Anterior cingulate cortex (tissue), 58 donors: ENCODE measurements around the gene RAB3GAP2.
"Not testable (repeated sequence)": the region's sequence is repeated elsewhere in the genome, so short reads cannot be mapped to it uniquely, and the experiment has no call there.

Source experiments
- DNase-seq, 58 donors: peaks; one replicate each; lab custom pipeline; 2025; lab: John Stamatoyannopoulos, UW

The RAB3GAP2 gene

DNA sequence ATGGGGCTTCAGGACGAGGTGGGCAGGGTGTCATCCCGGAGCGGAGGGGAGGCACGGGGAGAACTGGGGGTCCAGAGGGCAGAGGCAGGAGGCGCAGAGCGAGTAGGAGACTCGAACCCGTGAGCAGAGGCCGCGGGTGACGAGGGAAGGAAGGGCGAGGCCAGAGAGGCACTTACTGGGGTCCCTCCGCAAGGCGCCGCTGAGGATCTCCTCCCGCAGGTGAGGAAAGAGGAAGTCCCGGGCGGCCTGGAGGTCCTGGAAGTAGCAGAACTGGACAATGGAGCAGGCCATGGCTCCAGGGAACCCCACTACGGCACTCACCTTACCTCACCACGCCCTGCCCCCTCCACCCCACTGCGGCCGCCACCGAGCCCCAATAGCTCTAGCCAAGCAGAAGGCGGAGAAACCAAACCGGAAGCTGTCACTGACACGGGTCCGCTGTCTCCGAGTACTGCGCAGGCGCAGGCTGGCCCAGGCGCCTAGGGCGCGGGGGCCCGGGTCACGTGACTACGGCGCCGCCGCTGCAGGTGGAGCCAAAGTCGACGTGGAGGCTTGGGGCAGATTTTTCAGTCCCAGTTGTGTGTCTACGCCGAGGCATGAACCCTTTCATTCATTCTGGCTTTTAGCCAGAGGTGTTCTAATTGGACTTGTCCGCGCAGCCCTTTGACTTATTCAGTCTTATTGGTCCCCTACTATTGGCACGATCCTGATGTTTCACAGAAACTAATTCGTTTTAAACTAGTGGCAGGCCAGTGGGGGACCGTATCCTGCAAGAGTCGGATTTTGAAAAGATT lies at the start of gene RAB3GAP2:
TSS of gene RAB3GAP2 (minus strand) at position 407 of the 794 bp plus-strand sequence. CDS start at position 291, 116 bp downstream.
- peak; percentile 46 to 97 (median 90) for DNase-seq

DNA sequence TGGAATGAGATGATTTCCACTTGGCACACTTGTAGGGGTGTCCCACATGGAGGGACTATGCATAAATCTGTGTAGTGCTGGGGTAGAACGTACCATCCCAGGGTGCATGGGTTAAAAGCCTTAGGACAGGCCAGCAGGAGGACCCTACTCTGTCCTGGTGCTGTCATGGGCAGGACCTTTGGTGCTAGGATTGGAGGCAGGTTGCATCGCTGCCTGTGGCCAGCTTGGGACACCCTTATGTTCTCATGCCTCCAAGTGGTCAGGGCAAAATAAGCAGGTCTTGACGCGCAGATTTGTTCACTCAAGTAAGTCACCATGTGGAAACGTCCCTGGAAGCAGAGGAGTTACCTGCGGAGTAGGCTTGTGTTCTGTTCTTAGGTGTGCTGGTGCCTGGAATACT lies 49.5 kb upstream of the RAB3GAP2 start:
- DNase-seq = no peak

DNA sequence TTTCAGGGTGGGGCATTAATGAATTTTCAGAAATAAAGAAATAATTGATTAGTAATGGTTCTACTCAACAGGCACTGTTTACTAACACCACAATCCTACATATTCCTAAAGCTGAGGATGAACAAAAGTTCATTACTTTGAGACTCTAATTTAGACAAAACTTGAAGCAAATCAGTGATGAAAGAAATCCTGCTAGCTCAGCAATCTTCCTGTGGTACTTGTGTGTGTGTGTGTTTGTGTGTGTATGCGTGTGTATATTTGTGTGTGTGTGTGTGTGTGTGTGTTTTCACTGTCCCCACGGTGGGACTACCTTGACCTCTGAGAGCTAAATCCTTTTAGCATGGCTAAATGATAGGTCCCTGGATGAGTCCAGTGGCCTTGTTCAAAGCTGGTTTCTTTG lies 48.5 kb upstream of the RAB3GAP2 start:
- no peak for DNase-seq

- no peak for DNase-seq
Measured at GRCh38 chr1:220318673-220319072, 46.4 kb upstream of the RAB3GAP2 start.

DNA sequence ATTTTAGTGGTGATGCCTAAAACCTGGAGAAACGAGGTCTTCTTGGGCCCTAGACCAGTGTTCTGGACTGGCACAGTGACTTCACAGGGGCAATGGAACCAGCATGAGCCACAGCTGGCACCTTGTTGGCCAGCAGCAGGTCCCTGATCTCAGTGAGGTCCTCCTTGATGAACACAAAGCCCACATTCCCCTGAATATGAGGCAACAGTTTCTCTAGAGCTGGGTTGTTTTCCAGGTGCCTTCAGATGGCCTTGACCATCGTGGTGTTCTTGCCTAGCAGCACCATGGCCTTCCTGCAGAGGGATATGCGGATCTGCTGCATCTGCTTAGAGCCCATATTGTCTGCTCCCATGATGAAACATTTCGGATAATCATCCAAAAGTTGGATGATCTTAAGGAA lies 44.9 kb upstream of the RAB3GAP2 start:
- no peak for DNase-seq

GRCh38 chr1:220316305-220316704 lies 44.1 kb upstream of the RAB3GAP2 start:
- no peak for DNase-seq

- DNase-seq = no peak
Measured at GRCh38 chr1:220315070-220315839, 43.0 kb upstream of the RAB3GAP2 start.

GRCh38 chr1:220313576-220313975 lies 41.3 kb upstream of the RAB3GAP2 start:
- DNase-seq = no peak

DNA sequence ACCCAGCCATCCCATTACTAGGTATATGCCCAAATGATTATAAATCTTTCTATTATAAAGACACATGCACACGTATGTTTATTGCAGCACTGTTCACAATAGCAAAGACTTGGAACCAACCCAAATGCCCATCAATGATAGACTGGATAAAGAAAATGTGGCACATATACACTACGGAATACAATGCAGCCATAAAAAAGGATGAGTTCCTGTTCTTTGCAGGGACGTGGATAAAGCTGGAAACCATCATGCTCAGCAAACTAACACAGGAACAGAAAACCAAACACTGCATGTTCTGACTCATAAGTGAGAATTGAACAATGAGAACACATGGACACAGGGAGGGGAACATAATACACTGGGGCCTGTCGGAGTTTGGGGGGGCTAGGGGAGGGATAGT lies 37.9 kb upstream of the RAB3GAP2 start:
- DNase-seq = not testable (repeated sequence)

DNA sequence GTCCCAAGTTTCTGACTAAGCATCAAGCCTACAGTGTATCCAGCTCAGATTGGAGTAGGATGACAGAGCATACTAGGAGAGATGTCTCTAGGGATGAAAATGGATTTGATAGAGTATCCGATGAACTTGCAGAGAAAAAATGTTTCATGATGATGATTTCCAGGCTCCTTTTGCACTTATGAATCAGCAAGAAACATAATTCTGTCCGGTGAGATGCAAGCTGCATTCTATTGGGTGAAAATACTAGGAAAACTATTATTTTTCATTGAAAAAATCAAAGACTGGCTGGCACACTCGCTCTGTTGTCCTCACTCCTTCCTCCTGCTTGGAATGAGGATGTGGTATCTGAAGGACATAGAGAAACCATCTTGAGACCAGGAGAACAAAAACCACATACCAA lies 35.4 kb upstream of the RAB3GAP2 start:
- DNase-seq = no peak

GRCh38 chr1:220306339-220306738 lies 34.1 kb upstream of the RAB3GAP2 start:
- DNase-seq = no peak

DNA sequence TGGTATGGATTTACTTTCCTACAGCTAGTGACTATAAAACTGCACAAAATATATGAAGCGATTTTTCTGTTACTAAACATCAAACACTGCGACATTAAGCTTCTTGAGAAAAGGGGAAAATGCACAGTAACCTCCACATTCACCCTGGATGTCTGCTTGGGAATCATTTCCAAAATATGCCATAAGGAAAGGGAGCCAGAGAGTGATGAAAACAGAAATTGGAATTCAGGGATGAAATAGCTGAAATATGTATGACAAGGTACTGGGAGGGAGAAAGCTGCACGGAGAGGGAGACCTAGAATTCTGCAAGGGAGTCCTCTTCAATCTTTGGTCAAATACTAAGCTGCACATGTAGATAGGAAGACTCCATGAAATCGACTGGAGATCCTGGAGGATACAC lies 31.6 kb upstream of the RAB3GAP2 start:
- DNase-seq = no peak

DNA sequence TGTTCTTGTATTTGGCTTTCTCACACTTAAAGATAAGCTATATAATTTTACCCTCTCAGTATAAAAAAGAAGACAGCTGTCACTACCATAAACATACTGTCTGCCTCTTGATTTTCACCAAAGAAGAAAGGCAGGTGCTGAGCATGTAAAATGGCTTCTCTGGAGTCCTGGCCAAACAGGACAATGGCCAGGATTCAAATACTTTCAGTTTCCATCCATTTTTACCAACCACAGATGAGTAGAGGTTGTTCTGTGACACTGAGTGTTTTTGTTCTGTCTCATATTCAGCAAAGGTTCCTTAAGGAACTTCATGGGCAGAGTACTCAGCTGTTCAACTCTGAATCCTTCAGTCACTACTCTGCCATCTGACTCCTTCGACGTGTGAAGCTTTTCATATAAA lies 29.4 kb upstream of the RAB3GAP2 start:
- DNase-seq = no peak

DNA sequence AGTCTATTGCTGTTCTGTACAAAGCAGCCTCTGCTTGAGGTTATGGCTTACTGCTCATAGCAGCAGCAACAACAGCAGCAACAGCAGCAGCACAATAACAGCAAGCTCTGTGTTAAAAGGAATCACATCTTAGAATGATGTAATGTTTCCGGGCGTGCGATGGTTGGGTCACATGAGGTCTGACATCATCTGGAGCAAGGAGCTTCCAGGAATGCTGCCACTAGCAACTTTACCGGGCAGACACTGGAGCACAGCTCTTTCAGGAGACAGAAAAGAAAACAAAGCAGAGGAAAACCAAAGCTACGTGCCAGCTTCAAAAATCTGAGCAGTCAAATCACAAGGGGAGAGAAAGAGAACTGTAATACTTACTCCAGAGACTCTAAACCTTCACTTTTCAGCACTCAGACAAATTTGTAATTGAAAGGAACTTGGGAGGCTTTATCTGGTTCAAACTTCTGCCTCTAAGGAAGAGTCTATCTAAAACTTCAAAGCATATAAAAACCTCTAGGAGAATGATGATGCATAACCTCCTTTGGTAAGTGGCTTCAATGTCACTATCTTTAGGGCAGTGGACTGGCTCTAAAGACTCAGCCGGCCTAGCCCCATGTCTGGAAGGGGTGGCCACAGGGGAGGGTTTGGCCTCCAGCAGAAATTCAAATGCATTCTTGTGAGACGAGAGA lies 28.3 kb upstream of the RAB3GAP2 start:
- DNase-seq = peak in 45 of 58 donors; percentile 2 to 77 (median 31)

DNA sequence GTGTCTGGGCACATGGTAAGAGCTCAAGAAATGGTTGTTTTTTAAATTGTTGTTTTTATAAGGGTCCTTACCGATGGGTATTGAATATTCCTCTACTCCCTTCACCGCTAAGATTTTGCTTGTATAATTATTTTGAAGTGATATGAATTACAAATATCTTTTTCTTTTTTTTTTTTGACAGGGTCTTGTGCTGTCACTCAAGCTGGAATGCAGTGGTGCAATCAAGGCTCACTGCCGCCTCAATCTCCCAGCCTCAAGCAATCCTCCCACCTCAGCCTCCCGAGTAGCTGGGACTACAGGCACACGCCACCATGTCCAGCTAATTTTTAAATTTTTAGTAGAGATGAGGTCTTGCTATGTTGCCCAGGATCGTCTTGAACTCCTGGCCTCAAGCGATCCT lies 27.1 kb upstream of the RAB3GAP2 start:
- no peak for DNase-seq

DNA sequence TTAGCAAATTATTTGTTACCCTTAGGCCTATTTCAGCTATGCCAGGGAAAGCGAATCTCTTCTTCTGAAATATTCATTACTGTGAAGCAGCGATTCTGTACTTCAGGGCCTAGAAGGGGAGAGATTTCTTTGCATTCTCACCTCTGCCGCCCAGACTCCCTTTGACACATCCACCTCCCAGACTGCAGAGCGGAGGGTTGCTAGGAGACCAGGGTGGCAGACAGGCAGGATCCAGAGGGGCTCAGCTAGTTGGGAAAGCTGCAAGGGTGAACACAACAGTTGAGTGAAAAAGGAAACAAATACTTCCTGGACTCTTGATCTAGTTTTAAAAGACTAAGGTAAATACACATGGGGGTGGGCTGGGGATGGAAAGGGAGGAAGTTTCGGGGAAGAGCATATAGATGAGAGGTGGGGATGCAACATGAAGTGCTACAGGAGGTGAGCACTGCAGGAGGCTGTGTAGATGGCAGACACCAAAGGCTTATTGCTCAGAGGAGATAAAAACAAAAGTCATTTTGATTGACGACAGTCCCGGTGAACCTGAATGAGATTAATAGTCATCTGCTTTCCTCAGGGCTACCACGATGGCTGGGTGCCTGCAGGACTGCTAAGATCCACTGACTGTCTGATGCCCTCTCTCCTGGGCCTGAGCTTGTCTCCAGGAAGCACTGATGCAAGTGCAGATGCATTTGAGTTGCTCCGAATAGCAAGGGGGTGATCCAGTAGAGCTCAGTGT lies 26.4 kb upstream of the RAB3GAP2 start:
- no peak for DNase-seq

- no peak for DNase-seq
Measured at GRCh38 chr1:220296981-220297380, 24.7 kb upstream of the RAB3GAP2 start.

DNA sequence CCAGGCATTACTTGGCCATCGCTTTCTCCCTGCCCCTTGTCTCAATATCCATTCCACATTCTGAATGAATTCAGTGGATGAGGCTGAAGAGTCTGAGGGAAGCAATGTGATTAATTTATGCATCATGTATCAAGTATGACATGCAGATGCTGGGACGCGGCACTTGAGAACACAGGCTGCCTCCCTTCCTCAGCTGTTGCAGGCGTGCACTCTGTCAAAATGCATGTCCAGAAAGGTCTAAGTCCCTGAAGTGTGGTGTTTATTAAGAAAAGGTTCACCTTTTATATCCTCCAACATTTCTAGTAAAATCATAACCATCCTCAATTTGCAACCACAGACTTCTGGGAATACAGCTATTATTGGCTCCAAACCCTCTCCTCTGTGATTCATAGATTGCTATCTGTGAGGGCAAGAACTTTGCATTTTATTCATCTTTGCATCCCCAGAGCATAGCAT lies 22.6 kb upstream of the RAB3GAP2 start:
- no peak for DNase-seq

- no peak for DNase-seq
Measured at GRCh38 chr1:220291580-220291979, 19.3 kb upstream of the RAB3GAP2 start.

GRCh38 chr1:220290140-220290761 lies 18.0 kb upstream of the RAB3GAP2 start:
- no peak for DNase-seq
